IgD-negative memory B cell (primary cell): ENCODE results near the gene TMEM123. TPM values are rescaled to one million over a fixed set of nuclear protein-coding genes. Genes with fewer than 3 reads are reported as not detected.
A peak's percentile ranks its signal among the peaks of the same experiment; 100 is the strongest.

Source experiments
- H3K27ac Mint-ChIP-seq, 3 donors: one replicate each; pipeline ENCODE4 v1.8.0; 2020 to 2022; ENCODE audit warnings: mild to moderate bottlenecking in 3 of 3, mixed read lengths in 3 of 3, moderate library complexity in 1 of 3
- H3K27me3 Mint-ChIP-seq: one replicate; pipeline ENCODE4 v1.8.0; 2021; ENCODE audit warnings: mixed read lengths
- H3K36me3 Mint-ChIP-seq: one replicate; pipeline ENCODE4 v1.8.0; 2020; ENCODE audit warnings: mild to moderate bottlenecking, mixed read lengths
- H3K4me1 Mint-ChIP-seq, 3 donors: one replicate each; pipeline ENCODE4 v1.8.0; 2020 to 2022; ENCODE audit warnings: mixed read lengths in 3 of 3, mild to moderate bottlenecking in 1 of 3
- H3K4me3 Mint-ChIP-seq, 4 donors: one replicate each; pipeline ENCODE4 v1.8.0; 2020 to 2022; ENCODE audit warnings: mild to moderate bottlenecking in 4 of 4, mixed read lengths in 4 of 4, moderate library complexity in 3 of 4
- H3K9me3 Mint-ChIP-seq, 3 donors: one replicate each; pipeline ENCODE4 v1.8.0; 2020 to 2021; ENCODE audit warnings: mixed read lengths in 3 of 3, mild to moderate bottlenecking in 1 of 3
- polyA plus RNA-seq: library from polyadenylated mRNA; unstranded; fragments of 300-500 nt; fragmentation: Illumina TruSeq; gene quantifications from one replicate; pipeline ENCODE4 v1.2.3, GENCODE V29; 2021

The TMEM123 gene
- polyA plus RNA-seq: 179 TPM

DNA sequence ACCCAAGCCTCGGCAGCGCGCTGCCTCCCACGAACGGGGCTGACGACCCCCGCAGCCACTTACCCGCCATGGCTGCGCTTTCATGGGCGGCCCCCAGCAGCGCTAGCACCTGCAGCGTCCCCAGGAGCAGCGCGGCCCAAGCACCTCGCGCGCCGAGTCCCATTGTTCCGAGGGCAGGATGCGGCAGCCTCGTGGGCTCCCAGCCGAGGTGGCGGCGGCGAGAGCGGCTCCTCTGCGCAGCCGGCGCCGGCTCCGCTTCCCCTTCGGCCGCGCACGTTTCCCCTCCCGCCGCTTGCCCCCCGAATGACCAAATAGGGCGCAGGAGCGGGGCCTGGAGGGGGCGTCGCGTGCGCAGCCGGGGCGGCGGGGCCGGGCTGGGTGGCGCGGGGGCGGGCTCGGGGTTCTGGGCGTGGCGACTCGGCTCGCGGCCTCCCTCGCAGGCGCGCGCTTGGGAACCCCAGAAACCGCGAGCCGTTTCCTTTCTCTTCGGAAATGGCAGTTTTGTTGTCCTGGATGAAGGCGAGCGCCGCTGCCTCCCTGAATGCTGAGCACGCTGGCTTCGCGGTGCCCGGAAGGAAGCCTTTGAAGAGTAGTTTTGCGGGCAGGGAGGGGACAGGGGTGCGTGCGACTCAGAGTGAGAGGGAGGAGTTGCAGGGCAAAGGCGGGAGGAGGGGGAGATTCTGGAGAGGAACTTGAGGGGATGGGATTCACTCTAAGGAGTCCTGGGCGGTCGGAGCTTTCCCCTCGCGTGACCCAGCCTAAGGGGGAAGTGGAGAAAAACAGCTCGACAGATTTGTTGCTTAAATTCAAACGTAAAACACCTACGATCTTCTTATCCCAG lies at the start of gene TMEM123:
TMEM123 (minus strand) TSS at position 305 of the 841 bp plus-strand sequence; CDS start at position 163, 142 bp downstream.
- peaks cover 2% of the 10 kb centered on the region for H3K36me3 Mint-ChIP-seq
- peaks cover 43 to 52% (median 52%) of the 10 kb centered on the region in 3 donors for H3K4me1 Mint-ChIP-seq
- no peaks in the 10 kb centered on the region for H3K27me3 Mint-ChIP-seq
- peak within 1 kb of the TSS; percentile 94 to 100 (median 98) for H3K4me3 Mint-ChIP-seq
- H3K27ac Mint-ChIP-seq: peak within 1 kb of the TSS; percentile 96 to 99 (median 98)
- H3K9me3 Mint-ChIP-seq: no peaks in the 10 kb centered on the region

- no peak overlapping the region for H3K27ac Mint-ChIP-seq
Observed at GRCh38 chr11:102500829-102501228, 48.3 kb upstream of the TMEM123 start.

GRCh38 chr11:102499931-102500330 lies 47.4 kb upstream of the TMEM123 start:
- Mint-ChIP-seq H3K9me3 (no peaks in the 10 kb centered on the region), H3K27ac (no peak overlapping the region), H3K36me3 (no peaks in the 10 kb centered on the region), H3K4me3 (no peak overlapping the region), H3K4me1 (peaks cover 0 to 6% (median 2%) of the 10 kb centered on the region in 3 donors), H3K27me3 (peaks cover 2% of the 10 kb centered on the region)

More at GRCh38 chr11:102500829-102501228, 48.3 kb upstream of the TMEM123 start:
- H3K9me3 Mint-ChIP-seq: no peaks in the 10 kb centered on the region
- H3K4me1 Mint-ChIP-seq: peaks cover 0 to 2% (median 0%) of the 10 kb centered on the region in 3 donors
- peaks cover 1% of the 10 kb centered on the region for H3K27me3 Mint-ChIP-seq
- H3K36me3 Mint-ChIP-seq: no peaks in the 10 kb centered on the region
- H3K4me3 Mint-ChIP-seq: no peak overlapping the region

GRCh38 chr11:102499151-102499550 lies 46.6 kb upstream of the TMEM123 start:
- H3K36me3 Mint-ChIP-seq: no peaks in the 10 kb centered on the region
- peaks cover 0 to 8% (median 2%) of the 10 kb centered on the region in 3 donors for H3K4me1 Mint-ChIP-seq
- no peaks in the 10 kb centered on the region for H3K9me3 Mint-ChIP-seq
- H3K4me3 Mint-ChIP-seq: no peak overlapping the region
- peaks cover 7% of the 10 kb centered on the region for H3K27me3 Mint-ChIP-seq
- no peak overlapping the region for H3K27ac Mint-ChIP-seq

DNA sequence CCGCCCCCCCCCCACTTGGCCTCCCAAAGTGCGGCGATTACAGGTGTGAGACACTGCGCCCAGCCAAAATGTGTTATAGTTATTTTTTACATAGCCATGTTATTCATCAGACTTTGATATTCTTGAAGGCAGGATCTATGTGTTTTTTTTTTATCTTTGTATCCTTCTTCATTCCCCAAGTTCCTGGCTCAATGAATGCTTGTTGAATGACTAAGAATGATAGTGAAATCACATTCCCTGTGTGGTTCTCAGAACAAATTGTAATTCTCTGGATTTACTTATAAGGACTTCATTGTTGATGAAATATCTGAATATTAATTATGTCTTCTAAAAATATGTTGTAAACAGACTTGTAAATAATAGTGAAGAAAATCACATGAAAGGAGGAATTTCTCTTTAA lies 44.5 kb upstream of the TMEM123 start:
- Mint-ChIP-seq H3K4me3 (no peak overlapping the region), H3K4me1 (peaks cover 0 to 8% (median 2%) of the 10 kb centered on the region in 3 donors), H3K9me3 (no peaks in the 10 kb centered on the region), H3K27me3 (peaks cover 5% of the 10 kb centered on the region), H3K36me3 (no peaks in the 10 kb centered on the region), H3K27ac (no peak overlapping the region)

GRCh38 chr11:102495161-102496042 lies 42.8 kb upstream of the TMEM123 start:
- Mint-ChIP-seq H3K4me1 (peaks cover 0 to 8% (median 0%) of the 10 kb centered on the region in 3 donors), H3K4me3 (no peak overlapping the region), H3K36me3 (no peaks in the 10 kb centered on the region), H3K27ac (peak overlapping the region in 1 of 3 donors; percentile 88), H3K9me3 (no peaks in the 10 kb centered on the region), H3K27me3 (peaks cover 5% of the 10 kb centered on the region)

GRCh38 chr11:102494216-102494615 lies 41.7 kb upstream of the TMEM123 start:
- H3K27me3 Mint-ChIP-seq: peaks cover 9% of the 10 kb centered on the region
- H3K27ac Mint-ChIP-seq: no peak overlapping the region
- H3K4me1 Mint-ChIP-seq: peaks cover 0 to 11% (median 0%) of the 10 kb centered on the region in 3 donors
- no peaks in the 10 kb centered on the region for H3K36me3 Mint-ChIP-seq
- H3K4me3 Mint-ChIP-seq: no peak overlapping the region
- no peaks in the 10 kb centered on the region for H3K9me3 Mint-ChIP-seq

- no peak overlapping the region for H3K4me3 Mint-ChIP-seq
- H3K27ac Mint-ChIP-seq: no peak overlapping the region
- H3K27me3 Mint-ChIP-seq: peaks cover 9% of the 10 kb centered on the region
- peaks cover 0 to 13% (median 0%) of the 10 kb centered on the region in 3 donors for H3K4me1 Mint-ChIP-seq
- H3K9me3 Mint-ChIP-seq: no peaks in the 10 kb centered on the region
- no peaks in the 10 kb centered on the region for H3K36me3 Mint-ChIP-seq
Observed at GRCh38 chr11:102493524-102493923, 41.0 kb upstream of the TMEM123 start.

DNA sequence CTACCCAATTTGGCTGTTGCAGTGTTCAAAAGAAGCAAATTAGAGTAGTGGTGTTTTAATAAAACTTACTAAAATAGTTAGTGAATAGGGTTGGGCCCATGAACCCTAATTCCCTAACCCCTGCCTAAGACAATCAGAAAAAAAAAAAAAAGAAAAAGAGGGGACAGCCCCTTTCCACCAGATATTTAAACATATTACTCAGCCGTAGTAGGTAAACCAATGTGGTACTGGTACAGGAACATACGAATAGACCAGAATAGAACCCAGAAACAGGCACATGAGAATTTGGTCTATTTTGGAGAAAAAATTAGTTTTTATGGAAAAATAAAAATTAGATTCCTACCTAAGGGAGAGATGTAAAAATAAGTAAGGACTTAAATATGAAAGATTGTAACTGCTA lies 39.4 kb upstream of the TMEM123 start:
- Mint-ChIP-seq H3K36me3 (no peaks in the 10 kb centered on the region), H3K9me3 (no peaks in the 10 kb centered on the region), H3K4me1 (peaks cover 0 to 13% (median 0%) of the 10 kb centered on the region in 3 donors), H3K27ac (no peak overlapping the region), H3K27me3 (peaks cover 9% of the 10 kb centered on the region), H3K4me3 (no peak overlapping the region)

GRCh38 chr11:102489186-102490145 lies 36.9 kb upstream of the TMEM123 start:
- Mint-ChIP-seq H3K4me1 (peaks cover 0 to 5% (median 0%) of the 10 kb centered on the region in 3 donors), H3K9me3 (no peaks in the 10 kb centered on the region), H3K36me3 (no peaks in the 10 kb centered on the region), H3K27ac (no peak overlapping the region), H3K27me3 (peaks cover 4% of the 10 kb centered on the region), H3K4me3 (no peak overlapping the region)

GRCh38 chr11:102488208-102488607 lies 35.6 kb upstream of the TMEM123 start:
- Mint-ChIP-seq H3K36me3 (no peaks in the 10 kb centered on the region), H3K9me3 (no peaks in the 10 kb centered on the region), H3K27ac (no peak overlapping the region), H3K27me3 (peaks cover 9% of the 10 kb centered on the region), H3K4me1 (peaks cover 0 to 5% (median 0%) of the 10 kb centered on the region in 3 donors), H3K4me3 (no peak overlapping the region)

GRCh38 chr11:102487214-102487613 lies 34.6 kb upstream of the TMEM123 start:
- H3K27me3 Mint-ChIP-seq: peaks cover 10% of the 10 kb centered on the region
- no peak overlapping the region for H3K4me3 Mint-ChIP-seq
- H3K4me1 Mint-ChIP-seq: peaks cover 0 to 5% (median 0%) of the 10 kb centered on the region in 3 donors
- no peak overlapping the region for H3K27ac Mint-ChIP-seq
- no peaks in the 10 kb centered on the region for H3K9me3 Mint-ChIP-seq
- no peaks in the 10 kb centered on the region for H3K36me3 Mint-ChIP-seq

- Mint-ChIP-seq H3K27ac (no peak overlapping the region), H3K27me3 (peaks cover 11% of the 10 kb centered on the region), H3K4me1 (peaks cover 0 to 5% (median 0%) of the 10 kb centered on the region in 3 donors), H3K4me3 (no peak overlapping the region), H3K36me3 (no peaks in the 10 kb centered on the region), H3K9me3 (no peaks in the 10 kb centered on the region)
Observed at GRCh38 chr11:102486584-102486983, 34.0 kb upstream of the TMEM123 start.

DNA sequence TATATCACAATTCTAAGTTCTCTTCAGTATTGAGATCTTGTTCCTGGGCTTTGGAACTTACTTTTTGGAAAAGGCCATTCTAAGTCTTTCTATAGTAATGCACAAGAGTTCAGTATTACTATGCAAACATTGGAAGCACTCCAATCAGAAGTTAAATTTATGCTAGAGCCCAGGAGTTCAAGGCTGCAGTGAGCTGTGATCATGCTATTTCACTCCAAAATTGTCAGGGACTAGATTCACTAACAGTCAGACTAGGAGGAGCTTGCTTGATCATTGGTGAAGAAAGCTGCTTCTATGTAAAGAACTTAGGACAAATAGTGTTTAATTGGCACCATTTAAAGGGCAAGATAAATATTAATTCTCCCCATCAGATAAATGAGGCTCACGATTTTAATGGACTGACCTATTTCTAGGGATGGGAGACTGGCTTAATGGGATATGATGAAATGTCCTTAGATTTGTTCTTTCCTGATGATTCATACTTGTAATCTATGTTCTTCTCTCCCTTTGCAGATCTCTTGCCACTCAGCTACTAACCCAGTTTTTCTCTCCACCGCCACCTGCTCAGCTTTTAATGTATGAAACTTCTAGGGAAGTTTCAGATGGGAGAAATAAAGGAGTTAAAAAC lies 32.6 kb upstream of the TMEM123 start:
- no peaks in the 10 kb centered on the region for H3K36me3 Mint-ChIP-seq
- peaks cover 11% of the 10 kb centered on the region for H3K27me3 Mint-ChIP-seq
- no peak overlapping the region for H3K27ac Mint-ChIP-seq
- peaks cover 0 to 5% (median 0%) of the 10 kb centered on the region in 3 donors for H3K4me1 Mint-ChIP-seq
- no peak overlapping the region for H3K4me3 Mint-ChIP-seq
- H3K9me3 Mint-ChIP-seq: no peaks in the 10 kb centered on the region
